Ovary (tissue), 3 donors: Measurements from ENCODE around the gene TBC1D7.

Experiments used
- EP300 ChIP-seq: sonication (generic); formaldehyde crosslinking; IDR thresholded peaks from one replicate; pipeline ENCODE4 v1.6.1; 2017; ENCODE audit warnings: antibody characterized with exemption
- POLR2A ChIP-seq: fragments of 450-650 bp; IDR thresholded peaks from one replicate; pipeline ENCODE4 v1.6.1; 2017; ENCODE audit warnings: antibody characterized with exemption, mild to moderate bottlenecking, moderate library complexity
- TF ChIP-seq, protein P1 (sequence below), 3 donors: fragments of 450-650 bp in 2 of 3; fragments of 200-600 bp in 1 of 3; IDR thresholded peaks; one replicate each; pipeline versions ENCODE4 v1.5.1 to v1.8.0; 2016 to 2022; ENCODE audit warnings: antibody characterized with exemption in 3 of 3, mild to moderate bottlenecking in 1 of 3
- donor health status: DM: no; HTN: no; CAD: no.

DNA sequence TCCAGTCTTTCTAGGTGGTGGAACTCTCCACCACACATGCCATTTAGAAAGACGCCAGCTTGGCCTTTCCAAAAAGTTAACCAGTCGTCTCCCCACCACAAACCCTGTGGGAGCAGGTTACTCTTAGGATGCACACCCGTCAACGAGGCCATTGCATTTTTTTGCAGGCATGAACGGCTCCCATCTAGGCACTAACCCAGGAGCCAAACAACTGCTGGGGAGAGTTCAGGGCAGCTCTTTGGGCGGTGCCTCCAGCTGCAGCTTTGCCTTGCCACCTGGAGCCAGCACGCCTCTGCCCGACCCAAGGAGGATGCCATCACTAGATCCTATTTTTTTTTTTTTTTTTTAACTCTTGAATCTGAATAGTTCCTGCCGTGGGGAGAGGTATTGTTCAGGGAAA lies 39.9 kb downstream of the TBC1D7 start:
- TF ChIP-seq POLR2A (no peak), EP300 (no peak)
- TF ChIP-seq, protein P1, sequence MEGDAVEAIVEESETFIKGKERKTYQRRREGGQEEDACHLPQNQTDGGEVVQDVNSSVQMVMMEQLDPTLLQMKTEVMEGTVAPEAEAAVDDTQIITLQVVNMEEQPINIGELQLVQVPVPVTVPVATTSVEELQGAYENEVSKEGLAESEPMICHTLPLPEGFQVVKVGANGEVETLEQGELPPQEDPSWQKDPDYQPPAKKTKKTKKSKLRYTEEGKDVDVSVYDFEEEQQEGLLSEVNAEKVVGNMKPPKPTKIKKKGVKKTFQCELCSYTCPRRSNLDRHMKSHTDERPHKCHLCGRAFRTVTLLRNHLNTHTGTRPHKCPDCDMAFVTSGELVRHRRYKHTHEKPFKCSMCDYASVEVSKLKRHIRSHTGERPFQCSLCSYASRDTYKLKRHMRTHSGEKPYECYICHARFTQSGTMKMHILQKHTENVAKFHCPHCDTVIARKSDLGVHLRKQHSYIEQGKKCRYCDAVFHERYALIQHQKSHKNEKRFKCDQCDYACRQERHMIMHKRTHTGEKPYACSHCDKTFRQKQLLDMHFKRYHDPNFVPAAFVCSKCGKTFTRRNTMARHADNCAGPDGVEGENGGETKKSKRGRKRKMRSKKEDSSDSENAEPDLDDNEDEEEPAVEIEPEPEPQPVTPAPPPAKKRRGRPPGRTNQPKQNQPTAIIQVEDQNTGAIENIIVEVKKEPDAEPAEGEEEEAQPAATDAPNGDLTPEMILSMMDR (IDR thresholded peaks at IDR 0.05), result no peak
